Measurements from ENCODE around the gene EGFLAM. TPM values are rescaled to one million over a fixed set of nuclear protein-coding genes. Genes with fewer than 3 reads are reported as not detected.

Gene EGFLAM
- total RNA-seq, 1 experiment from 2014 or later, result not detected

GRCh38 chr5:38448568-38449350 lies 190.4 kb downstream of the EGFLAM start:
- no peak for DNase-seq
- BruUV-seq (replicated peaks), result no TSS peak
- intact Hi-C loops (cut with micrococcal nuclease; ENCODE audit: unreplicated experiment), result no loop called here
- Histone ChIP-seq H3K9me3 (no peaks in the 10 kb centered on the region), H3K36me3 (ENCODE audit: control insufficient read depth, insufficient read depth, low read length) (no peaks in the 10 kb centered on the region), H3K4me1 (no peaks in the 10 kb centered on the region), H3K27me3 (replicated peaks; ENCODE audit: control insufficient read depth, insufficient read depth, low read length) (no peaks in the 10 kb centered on the region), H3K4me3 (ENCODE audit: low read depth, low read length) (no peak overlapping the region)
- Mint-ChIP-seq H3K9me3 (ENCODE audit: unreplicated experiment) (no peaks in the 10 kb centered on the region), H3K36me3 (ENCODE audit: insufficient read depth, unreplicated experiment) (no peaks in the 10 kb centered on the region), H3K27me3 (ENCODE audit: insufficient read depth, unreplicated experiment) (no peaks in the 10 kb centered on the region), H3K4me3 (ENCODE audit: unreplicated experiment) (no peak overlapping the region), H3K27ac (ENCODE audit: unreplicated experiment) (no peak overlapping the region), H3K4me1 (ENCODE audit: low read depth, unreplicated experiment) (no peaks in the 10 kb centered on the region)
- CTCF ChIA-PET, result interaction anchor here (0.9 kb wide), 1 partner anchor 361 kb away, joined by 3 read pairs; no protein-coding TSS in a partner anchor
- POLR2A ChIA-PET, result no interaction called here
- no peak for TF ChIP-seq CTCF (IDR thresholded peaks at IDR 0.05; ENCODE audit: insufficient read depth in 1 of 2, low read depth in 1 of 2, low read length in 1 of 2, severe bottlenecking in 1 of 2, unreplicated experiment in 1 of 2)

DNA sequence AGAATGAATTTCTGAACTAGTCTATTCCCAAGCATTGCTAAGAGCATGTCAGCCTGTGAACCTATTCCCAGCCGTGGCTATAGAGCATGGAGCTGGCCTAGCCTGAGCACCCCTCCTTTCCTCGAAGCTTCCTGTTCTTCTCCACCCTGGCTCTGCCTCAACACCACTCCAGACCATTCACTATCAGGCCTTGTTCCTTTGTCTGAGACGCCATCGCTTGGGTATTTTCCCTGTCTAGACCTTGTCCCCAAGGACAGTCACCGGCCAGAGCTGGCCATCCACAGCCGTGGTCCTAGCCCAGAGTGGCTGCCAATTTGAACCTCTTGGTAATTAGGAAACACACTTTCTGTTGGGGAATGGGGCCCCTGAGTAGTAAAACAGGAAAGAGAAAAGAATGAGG lies 192.3 kb downstream of the EGFLAM start:
- H3K4me1 ChIP-seq, result no peaks in the 10 kb centered on the region
- no peaks in the 10 kb centered on the region for H3K36me3 ChIP-seq (ENCODE audit: control insufficient read depth, insufficient read depth, low read length)
- no peaks in the 10 kb centered on the region for H3K27me3 ChIP-seq (replicated peaks; ENCODE audit: control insufficient read depth, insufficient read depth, low read length)
- no peaks in the 10 kb centered on the region for H3K27me3 Mint-ChIP-seq (ENCODE audit: insufficient read depth, unreplicated experiment)
- H3K27ac Mint-ChIP-seq (ENCODE audit: unreplicated experiment), result no peak overlapping the region
- no peak for TF ChIP-seq CTCF (IDR thresholded peaks at IDR 0.05; ENCODE audit: insufficient read depth in 1 of 2, low read depth in 1 of 2, low read length in 1 of 2, severe bottlenecking in 1 of 2, unreplicated experiment in 1 of 2)
- H3K4me1 Mint-ChIP-seq (ENCODE audit: low read depth, unreplicated experiment), result no peaks in the 10 kb centered on the region
- CTCF ChIA-PET, result interaction anchor here (1.7 kb wide), 1 partner anchor 9 kb away, joined by 5 read pairs; no protein-coding TSS in a partner anchor
- H3K4me3 ChIP-seq (ENCODE audit: low read depth, low read length), result no peak overlapping the region
- no peak for DNase-seq
- no peaks in the 10 kb centered on the region for H3K9me3 Mint-ChIP-seq (ENCODE audit: unreplicated experiment)
- no peak overlapping the region for H3K4me3 Mint-ChIP-seq (ENCODE audit: unreplicated experiment)
- no peaks in the 10 kb centered on the region for H3K36me3 Mint-ChIP-seq (ENCODE audit: insufficient read depth, unreplicated experiment)
- intact Hi-C loops (cut with micrococcal nuclease; ENCODE audit: unreplicated experiment), result no loop called here
- no peaks in the 10 kb centered on the region for H3K9me3 ChIP-seq
- POLR2A ChIA-PET, result no interaction called here
- no TSS peak for BruUV-seq (replicated peaks)

- no peaks in the 10 kb centered on the region for H3K4me1 ChIP-seq
- no peak for DNase-seq
- BruUV-seq (replicated peaks), result no TSS peak
- ChIA-PET POLR2A (no interaction called here), CTCF (interaction anchor here (1.7 kb wide), 1 partner anchor 9 kb away, joined by 5 read pairs; no protein-coding TSS in a partner anchor)
- Mint-ChIP-seq H3K27me3 (ENCODE audit: insufficient read depth, unreplicated experiment) (no peaks in the 10 kb centered on the region), H3K4me3 (ENCODE audit: unreplicated experiment) (no peak overlapping the region), H3K36me3 (ENCODE audit: insufficient read depth, unreplicated experiment) (no peaks in the 10 kb centered on the region), H3K9me3 (ENCODE audit: unreplicated experiment) (no peaks in the 10 kb centered on the region), H3K27ac (ENCODE audit: unreplicated experiment) (no peak overlapping the region), H3K4me1 (ENCODE audit: low read depth, unreplicated experiment) (no peaks in the 10 kb centered on the region)
- H3K27me3 ChIP-seq (replicated peaks; ENCODE audit: control insufficient read depth, insufficient read depth, low read length), result no peaks in the 10 kb centered on the region
- intact Hi-C loops (cut with micrococcal nuclease; ENCODE audit: unreplicated experiment), result no loop called here
- no peak overlapping the region for H3K4me3 ChIP-seq (ENCODE audit: low read depth, low read length)
- no peaks in the 10 kb centered on the region for H3K9me3 ChIP-seq
- H3K36me3 ChIP-seq (ENCODE audit: control insufficient read depth, insufficient read depth, low read length), result no peaks in the 10 kb centered on the region
- no peak for TF ChIP-seq CTCF (IDR thresholded peaks at IDR 0.05; ENCODE audit: insufficient read depth in 1 of 2, low read depth in 1 of 2, low read length in 1 of 2, severe bottlenecking in 1 of 2, unreplicated experiment in 1 of 2)
These were observed 192.8 kb downstream of the EGFLAM start for GRCh38 chr5:38451074-38451725.

Measured in Caco-2 (cell line).